Measurements from ENCODE around the gene AP1G2.

DNA sequence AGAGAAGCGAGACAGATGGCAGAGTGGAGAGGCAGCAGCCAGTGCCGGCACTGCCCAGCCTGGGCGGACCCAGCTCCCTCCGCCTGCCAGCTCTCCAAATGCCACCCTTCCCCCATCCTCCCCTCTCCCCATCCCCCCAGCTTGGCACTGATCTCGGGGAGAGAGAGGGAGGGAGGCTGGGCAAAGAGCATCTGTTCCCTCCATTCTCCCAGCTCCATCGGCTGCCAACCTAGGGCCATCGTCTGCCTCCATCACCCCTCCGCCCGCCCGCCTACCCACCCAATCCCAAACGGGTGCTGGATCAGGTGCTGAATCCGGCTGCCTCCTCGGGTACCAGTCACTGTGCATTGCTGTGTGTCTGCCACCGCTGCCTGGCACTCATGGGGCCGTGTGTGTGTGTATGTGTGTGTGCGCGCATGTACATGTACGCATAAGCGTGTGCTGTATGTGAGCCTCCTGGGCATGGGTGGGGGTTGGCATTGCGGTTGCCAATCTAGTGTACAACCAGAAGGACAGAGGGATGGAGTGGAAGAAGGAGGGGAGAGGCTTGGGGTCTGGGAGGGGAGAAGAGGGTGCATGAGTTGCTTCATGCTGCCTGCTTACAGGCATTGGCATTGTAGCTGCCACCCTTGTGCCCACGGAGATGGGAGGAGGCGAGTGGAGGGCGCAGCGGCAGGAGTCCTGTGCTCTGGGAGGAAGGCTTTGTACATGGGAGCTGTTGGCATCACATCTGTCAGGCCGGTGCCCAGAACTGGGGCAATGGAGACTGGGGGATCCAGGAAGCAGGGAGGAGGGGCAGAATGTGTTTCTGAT, 54.4 kb downstream of the AP1G2 start:
- TF ChIP-seq, protein P1, sequence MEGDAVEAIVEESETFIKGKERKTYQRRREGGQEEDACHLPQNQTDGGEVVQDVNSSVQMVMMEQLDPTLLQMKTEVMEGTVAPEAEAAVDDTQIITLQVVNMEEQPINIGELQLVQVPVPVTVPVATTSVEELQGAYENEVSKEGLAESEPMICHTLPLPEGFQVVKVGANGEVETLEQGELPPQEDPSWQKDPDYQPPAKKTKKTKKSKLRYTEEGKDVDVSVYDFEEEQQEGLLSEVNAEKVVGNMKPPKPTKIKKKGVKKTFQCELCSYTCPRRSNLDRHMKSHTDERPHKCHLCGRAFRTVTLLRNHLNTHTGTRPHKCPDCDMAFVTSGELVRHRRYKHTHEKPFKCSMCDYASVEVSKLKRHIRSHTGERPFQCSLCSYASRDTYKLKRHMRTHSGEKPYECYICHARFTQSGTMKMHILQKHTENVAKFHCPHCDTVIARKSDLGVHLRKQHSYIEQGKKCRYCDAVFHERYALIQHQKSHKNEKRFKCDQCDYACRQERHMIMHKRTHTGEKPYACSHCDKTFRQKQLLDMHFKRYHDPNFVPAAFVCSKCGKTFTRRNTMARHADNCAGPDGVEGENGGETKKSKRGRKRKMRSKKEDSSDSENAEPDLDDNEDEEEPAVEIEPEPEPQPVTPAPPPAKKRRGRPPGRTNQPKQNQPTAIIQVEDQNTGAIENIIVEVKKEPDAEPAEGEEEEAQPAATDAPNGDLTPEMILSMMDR (conservative IDR thresholded peaks at IDR 0.05; ENCODE audit: low read depth, low read length): no peak
- TF ChIP-seq MAZ (IDR thresholded peaks at IDR 0.05; ENCODE audit: borderline replicate concordance, low read depth, low read length) (no peak), FOS (IDR thresholded peaks at IDR 0.05; ENCODE audit: low read depth, low read length) (no peak), POLR2A (IDR thresholded peaks at IDR 0.05; ENCODE audit: low read depth, low read length) (no peak), BHLHE40 (IDR thresholded peaks at IDR 0.05; ENCODE audit: low read depth, low read length) (no peak), USF2 (IDR thresholded peaks at IDR 0.05; ENCODE audit: low read depth, low read length) (no peak), ELK1 (IDR thresholded peaks at IDR 0.05; ENCODE audit: borderline replicate concordance, low read depth, low read length) (no peak), NFE2L2 (IDR thresholded peaks at IDR 0.05; ENCODE audit: low read depth, low read length) (no peak), RFX5 (IDR thresholded peaks at IDR 0.05; ENCODE audit: low read depth, low read length) (no peak)

Data from IMR-90 (cell line).